ENCODE data around the gene CABCOCO1. TPM values are rescaled to one million over a fixed set of nuclear protein-coding genes. Genes with fewer than 3 reads are reported as not detected.

The CABCOCO1 gene
- total RNA-seq, 4 donors from 2014 or later: 0.65 TPM; not detected in 3

- no peak for DNase-seq (ENCODE audit: low spot score)
- TF ChIP-seq CTCF (IDR thresholded peaks at IDR 0.05): no peak
- no peak for ATAC-seq (ENCODE audit: low FRiP score)
Observed at GRCh38 chr10:61642150-61642571, 20.6 kb upstream of the CABCOCO1 start.

GRCh38 chr10:61642676-61643075, 20.1 kb upstream of the CABCOCO1 start:
- DNase-seq (ENCODE audit: low spot score) (no peak), ATAC-seq (ENCODE audit: low FRiP score) (peak; percentile 71)
- no peak for TF ChIP-seq CTCF (IDR thresholded peaks at IDR 0.05)

- ATAC-seq (ENCODE audit: low FRiP score): peak; percentile 93
- no peak for TF ChIP-seq CTCF (IDR thresholded peaks at IDR 0.05)
- DNase-seq (ENCODE audit: low spot score): no peak
Observed at GRCh38 chr10:61643316-61643751, 19.4 kb upstream of the CABCOCO1 start.

- DNase-seq (ENCODE audit: low spot score): no peak
- no peak for ATAC-seq (ENCODE audit: low FRiP score)
- no peak for TF ChIP-seq CTCF (IDR thresholded peaks at IDR 0.05)
Observed at GRCh38 chr10:61653699-61654098, 9.0 kb upstream of the CABCOCO1 start.

GRCh38 chr10:61655335-61655851, 7.3 kb upstream of the CABCOCO1 start:
- DNase-seq (ENCODE audit: low spot score) (no peak), ATAC-seq (ENCODE audit: low FRiP score) (no peak)
- TF ChIP-seq CTCF (IDR thresholded peaks at IDR 0.05): no peak

GRCh38 chr10:61663466-61663865, 737 bp downstream of the CABCOCO1 start:
- DNase-seq (ENCODE audit: low spot score): no peak
- ATAC-seq (ENCODE audit: low FRiP score): no peak
- no peak for TF ChIP-seq CTCF (IDR thresholded peaks at IDR 0.05)

- DNase-seq (ENCODE audit: low spot score): no peak
- no peak for TF ChIP-seq CTCF (IDR thresholded peaks at IDR 0.05)
- ATAC-seq (ENCODE audit: low FRiP score): no peak
Observed at GRCh38 chr10:61664985-61665384, 2.3 kb downstream of the CABCOCO1 start.

Measured in omental fat pad (tissue), 4 donors.